Lower lobe of right lung (tissue), 2 donors: ENCODE measurements around the gene IRF2BPL. TPM values are rescaled to one million over a fixed set of nuclear protein-coding genes. Genes with fewer than 3 reads are reported as not detected.

Experiments used
- ATAC-seq, 2 donors: fragments of 200-7000 bp; cut with Tn5 transposase; one replicate each; pipeline ENCODE4 v1.9.1; 2020 to 2022; ENCODE audit warnings: mild to moderate bottlenecking in 2 of 2, moderate library complexity in 2 of 2
- DNase-seq: peaks from one replicate; pipeline ENCODE4 v3.0.0-alpha.2; 2020
- H3K27ac ChIP-seq: fragments of 200-600 bp; one replicate; pipeline ENCODE4 v1.8.0; 2022
- H3K27me3 ChIP-seq: fragments of 200-600 bp; one replicate; pipeline ENCODE4 v1.8.0; 2022; ENCODE audit warnings: low read depth
- H3K36me3 ChIP-seq: fragments of 200-600 bp; one replicate; pipeline ENCODE4 v1.8.0; 2022; ENCODE audit warnings: mild to moderate bottlenecking
- H3K4me1 ChIP-seq: fragments of 200-600 bp; one replicate; pipeline ENCODE4 v1.8.0; 2022
- H3K4me3 ChIP-seq: fragments of 200-600 bp; one replicate; pipeline ENCODE4 v1.8.0; 2022; ENCODE audit warnings: mild to moderate bottlenecking
- H3K9me3 ChIP-seq: fragments of 200-600 bp; one replicate; pipeline ENCODE4 v1.8.0; 2022
- CTCF ChIP-seq: fragments of 200-600 bp; IDR thresholded peaks from one replicate; pipeline ENCODE4 v1.8.0; 2022; ENCODE audit warnings: antibody characterized with exemption, mild to moderate bottlenecking
- intact Hi-C: fragments of 100-400 bp; cut with DNase I; formaldehyde crosslinking; loops from one replicate; pipeline ENCODE4 v1.11.0; 2022
- total RNA-seq: library from RNA; stranded (reverse); fragmentation: NEBNext Ultra II Directional; extraction: Animal tissue kit (Norgen Biotek cat#: 25700); gene quantifications from one replicate; pipeline ENCODE4 v1.2.1, GENCODE V29; 2021
- donor health status: DM: no; HTN: yes; CAD: no; lungs with severe emphysema.

Gene IRF2BPL
- total RNA-seq, 1 donor from 2014 or later: 44.3 TPM

- H3K9me3 ChIP-seq: no peaks in the 10 kb centered on the region
- intact Hi-C loops: no loop called here
- peaks cover 90% of the 10 kb centered on the region for H3K4me1 ChIP-seq
- no peaks in the 10 kb centered on the region for H3K27me3 ChIP-seq
- peak overlapping the region; percentile 43 for H3K27ac ChIP-seq
- TF ChIP-seq CTCF: no peak
- ATAC-seq (no peak), DNase-seq (no peak)
- no peak overlapping the region for H3K4me3 ChIP-seq
- H3K36me3 ChIP-seq: no peaks in the 10 kb centered on the region
These were observed 6.8 kb upstream of the IRF2BPL start for GRCh38 chr14:77035267-77035666.

GRCh38 chr14:77033622-77034589 lies 5.4 kb upstream of the IRF2BPL start:
- peaks cover 92% of the 10 kb centered on the region for H3K4me1 ChIP-seq
- intact Hi-C loops: no loop called here
- ATAC-seq: peak; percentile 81 to 85

GRCh38 chr14:77032844-77033621 lies 4.5 kb upstream of the IRF2BPL start:
- DNase-seq: peak; percentile 93
- no peaks in the 10 kb centered on the region for H3K36me3 ChIP-seq
- H3K4me1 ChIP-seq: peaks cover 85% of the 10 kb centered on the region
- TF ChIP-seq CTCF: peak; percentile 15
- no peaks in the 10 kb centered on the region for H3K9me3 ChIP-seq
- peak overlapping the region; percentile 100 for H3K27ac ChIP-seq
- peak; percentile 83 to 84 for ATAC-seq
- H3K27me3 ChIP-seq: no peaks in the 10 kb centered on the region
- H3K4me3 ChIP-seq: peak overlapping the region; percentile 57
- intact Hi-C loops: no loop called here

More at GRCh38 chr14:77033622-77034589, 5.4 kb upstream of the IRF2BPL start:
- Histone ChIP-seq H3K27ac (peak overlapping the region; percentile 100), H3K4me3 (peak overlapping the region; percentile 57), H3K27me3 (no peaks in the 10 kb centered on the region), H3K9me3 (no peaks in the 10 kb centered on the region), H3K36me3 (no peaks in the 10 kb centered on the region)
- peak; percentile 14 for TF ChIP-seq CTCF
- peak; percentile 91 for DNase-seq

- intact Hi-C loops: no loop called here
- DNase-seq: no peak
- no peak for TF ChIP-seq CTCF
- Histone ChIP-seq H3K4me1 (peaks cover 79% of the 10 kb centered on the region), H3K36me3 (no peaks in the 10 kb centered on the region), H3K4me3 (peak overlapping the region; percentile 57), H3K27me3 (no peaks in the 10 kb centered on the region), H3K9me3 (no peaks in the 10 kb centered on the region), H3K27ac (peak overlapping the region; percentile 100)
- ATAC-seq: no peak
These were observed 4.0 kb upstream of the IRF2BPL start for GRCh38 chr14:77032491-77032843.

GRCh38 chr14:77031759-77032490 lies 3.4 kb upstream of the IRF2BPL start:
- Histone ChIP-seq H3K27me3 (no peaks in the 10 kb centered on the region), H3K4me1 (peaks cover 74% of the 10 kb centered on the region), H3K4me3 (no peak overlapping the region), H3K36me3 (no peaks in the 10 kb centered on the region), H3K9me3 (no peaks in the 10 kb centered on the region), H3K27ac (peak overlapping the region; percentile 100)
- ATAC-seq (no peak), DNase-seq (no peak)
- intact Hi-C loops: no loop called here
- TF ChIP-seq CTCF: no peak
